Rectal smooth muscle tissue (tissue), 1 donor: Measurements from ENCODE around the gene RPS6KC1.

Source experiments
- H3K27ac ChIP-seq: one replicate; pipeline ENCODE4 v1.7.0; 2013; ENCODE audit warnings: low read depth, low read length, inconsistent platforms
- H3K27me3 ChIP-seq: one replicate; pipeline ENCODE4 v1.7.0; 2013; ENCODE audit warnings: low read length; ENCODE audit not compliant: control insufficient read depth, insufficient read depth
- H3K36me3 ChIP-seq: one replicate; pipeline ENCODE4 v1.7.0; 2013; ENCODE audit warnings: low read length; ENCODE audit not compliant: control insufficient read depth, insufficient read depth
- H3K4me1 ChIP-seq: one replicate; pipeline ENCODE4 v1.7.0; 2013; ENCODE audit warnings: low read length; ENCODE audit not compliant: control insufficient read depth, insufficient read depth
- H3K4me3 ChIP-seq: one replicate; pipeline ENCODE4 v1.7.0; 2013; ENCODE audit warnings: low read length
- H3K9ac ChIP-seq: one replicate; pipeline ENCODE4 v1.7.0; 2013; ENCODE audit warnings: low read length

RPS6KC1 gene

GRCh38 chr1:213065800-213066199 is 14.8 kb downstream of the RPS6KC1 start:
- Histone ChIP-seq H3K9ac (no peak overlapping the region), H3K36me3 (no peaks in the 10 kb centered on the region), H3K27ac (no peak overlapping the region), H3K4me3 (no peak overlapping the region), H3K27me3 (no peaks in the 10 kb centered on the region), H3K4me1 (no peaks in the 10 kb centered on the region)

- no peak overlapping the region for H3K9ac ChIP-seq
- H3K27ac ChIP-seq, result no peak overlapping the region
- no peaks in the 10 kb centered on the region for H3K4me1 ChIP-seq
Observed at GRCh38 chr1:213066363-213066762, 15.3 kb downstream of the RPS6KC1 start.

GRCh38 chr1:213067352-213067751 is 16.3 kb downstream of the RPS6KC1 start:
- Histone ChIP-seq H3K9ac (no peak overlapping the region), H3K4me3 (no peak overlapping the region), H3K4me1 (no peaks in the 10 kb centered on the region), H3K36me3 (no peaks in the 10 kb centered on the region), H3K27ac (no peak overlapping the region), H3K27me3 (no peaks in the 10 kb centered on the region)

More at GRCh38 chr1:213066363-213066762, 15.3 kb downstream of the RPS6KC1 start:
- H3K4me3 ChIP-seq, result no peak overlapping the region
- no peaks in the 10 kb centered on the region for H3K36me3 ChIP-seq
- no peaks in the 10 kb centered on the region for H3K27me3 ChIP-seq

- no peaks in the 10 kb centered on the region for H3K27me3 ChIP-seq
- no peak overlapping the region for H3K9ac ChIP-seq
- no peak overlapping the region for H3K4me3 ChIP-seq
- no peaks in the 10 kb centered on the region for H3K4me1 ChIP-seq
- no peaks in the 10 kb centered on the region for H3K36me3 ChIP-seq
- H3K27ac ChIP-seq, result no peak overlapping the region
Observed at GRCh38 chr1:213070406-213070805, 19.4 kb downstream of the RPS6KC1 start.

GRCh38 chr1:213075725-213076124 is 24.7 kb downstream of the RPS6KC1 start:
- Histone ChIP-seq H3K27ac (no peak overlapping the region), H3K4me3 (no peak overlapping the region), H3K4me1 (no peaks in the 10 kb centered on the region), H3K36me3 (no peaks in the 10 kb centered on the region), H3K27me3 (no peaks in the 10 kb centered on the region), H3K9ac (no peak overlapping the region)

- Histone ChIP-seq H3K9ac (no peak overlapping the region), H3K36me3 (peaks cover 7% of the 10 kb centered on the region), H3K4me1 (no peaks in the 10 kb centered on the region), H3K4me3 (no peak overlapping the region), H3K27ac (no peak overlapping the region), H3K27me3 (no peaks in the 10 kb centered on the region)
Observed at GRCh38 chr1:213082420-213083111, 31.5 kb downstream of the RPS6KC1 start.

GRCh38 chr1:213083112-213083445 is 32.0 kb downstream of the RPS6KC1 start:
- peaks cover 9% of the 10 kb centered on the region for H3K36me3 ChIP-seq
- no peak overlapping the region for H3K4me3 ChIP-seq
- no peaks in the 10 kb centered on the region for H3K4me1 ChIP-seq
- H3K27me3 ChIP-seq, result no peaks in the 10 kb centered on the region
- no peak overlapping the region for H3K27ac ChIP-seq
- H3K9ac ChIP-seq, result no peak overlapping the region

GRCh38 chr1:213087911-213088310 is 36.9 kb downstream of the RPS6KC1 start:
- Histone ChIP-seq H3K36me3 (peaks cover 7% of the 10 kb centered on the region), H3K4me3 (no peak overlapping the region), H3K9ac (no peak overlapping the region), H3K4me1 (no peaks in the 10 kb centered on the region), H3K27me3 (no peaks in the 10 kb centered on the region), H3K27ac (no peak overlapping the region)

- peaks cover 7% of the 10 kb centered on the region for H3K36me3 ChIP-seq
- H3K4me3 ChIP-seq, result no peak overlapping the region
- H3K27me3 ChIP-seq, result no peaks in the 10 kb centered on the region
- H3K9ac ChIP-seq, result no peak overlapping the region
- no peak overlapping the region for H3K27ac ChIP-seq
- H3K4me1 ChIP-seq, result no peaks in the 10 kb centered on the region
Observed at GRCh38 chr1:213089924-213090677, 39.1 kb downstream of the RPS6KC1 start.

GRCh38 chr1:213094446-213094845 is 43.4 kb downstream of the RPS6KC1 start:
- Histone ChIP-seq H3K36me3 (no peaks in the 10 kb centered on the region), H3K4me1 (no peaks in the 10 kb centered on the region), H3K27me3 (no peaks in the 10 kb centered on the region), H3K27ac (no peak overlapping the region), H3K4me3 (no peak overlapping the region), H3K9ac (no peak overlapping the region)

- H3K27ac ChIP-seq, result no peak overlapping the region
- H3K36me3 ChIP-seq, result no peaks in the 10 kb centered on the region
- no peak overlapping the region for H3K9ac ChIP-seq
- no peaks in the 10 kb centered on the region for H3K4me1 ChIP-seq
- H3K27me3 ChIP-seq, result no peaks in the 10 kb centered on the region
- H3K4me3 ChIP-seq, result no peak overlapping the region
Observed at GRCh38 chr1:213095467-213095866, 44.4 kb downstream of the RPS6KC1 start.

- Histone ChIP-seq H3K4me1 (no peaks in the 10 kb centered on the region), H3K36me3 (no peaks in the 10 kb centered on the region), H3K4me3 (no peak overlapping the region), H3K27ac (no peak overlapping the region), H3K27me3 (no peaks in the 10 kb centered on the region), H3K9ac (no peak overlapping the region)
Observed at GRCh38 chr1:213099682-213100399, 48.8 kb downstream of the RPS6KC1 start.
